ENCODE data around the gene CHST2. TPM values are rescaled to one million over a fixed set of nuclear protein-coding genes. Genes with fewer than 3 reads are reported as not detected.

Gene CHST2
- total RNA-seq, 1 donor from 2014 or later = 12.3 TPM

DNA sequence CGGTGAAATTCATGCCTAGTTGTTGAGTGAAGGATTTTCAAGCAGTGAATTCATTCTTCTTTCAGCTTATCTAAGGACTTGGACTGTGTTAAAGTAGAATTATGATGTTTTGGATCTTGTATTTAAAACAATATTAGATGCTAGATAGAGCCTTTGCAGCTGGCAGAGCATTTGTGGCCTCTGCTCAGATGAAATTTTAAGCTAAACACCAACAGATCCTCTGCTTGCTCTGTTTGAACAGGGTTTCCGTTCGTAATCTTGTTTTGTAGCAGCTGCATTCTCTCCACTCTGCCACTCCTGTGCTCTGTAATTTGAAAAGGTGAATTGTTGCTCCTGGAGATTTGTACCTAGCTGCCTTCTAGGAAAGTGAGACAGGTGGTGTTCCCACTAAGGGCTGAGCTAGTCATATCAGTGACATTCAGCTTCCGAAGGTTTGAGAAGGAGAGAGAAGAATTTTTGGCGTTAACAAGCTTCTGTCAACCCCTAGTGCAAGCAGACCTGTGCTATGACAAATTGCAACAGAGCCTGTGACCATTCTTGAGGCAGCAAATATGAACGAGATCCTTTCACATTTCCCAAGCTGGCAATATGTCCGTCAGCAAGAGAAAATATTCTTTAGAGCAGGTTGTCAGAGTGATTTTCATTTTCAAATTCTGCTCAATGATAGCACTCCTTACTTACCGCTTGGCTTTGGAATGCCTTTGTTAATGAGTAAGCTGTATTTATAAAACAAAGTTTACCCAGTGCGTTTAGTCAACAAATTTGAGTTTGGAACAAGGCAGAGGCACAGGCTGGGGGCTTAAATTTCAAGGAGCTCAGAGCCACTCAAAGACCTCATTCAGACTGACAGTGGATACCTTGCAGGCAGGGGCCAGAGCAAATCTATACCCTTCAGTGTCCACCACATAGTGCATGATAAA lies 5.3 kb downstream of the CHST2 start:
- no peak overlapping the region for H3K4me3 Mint-ChIP-seq
- TF ChIP-seq, protein P1, sequence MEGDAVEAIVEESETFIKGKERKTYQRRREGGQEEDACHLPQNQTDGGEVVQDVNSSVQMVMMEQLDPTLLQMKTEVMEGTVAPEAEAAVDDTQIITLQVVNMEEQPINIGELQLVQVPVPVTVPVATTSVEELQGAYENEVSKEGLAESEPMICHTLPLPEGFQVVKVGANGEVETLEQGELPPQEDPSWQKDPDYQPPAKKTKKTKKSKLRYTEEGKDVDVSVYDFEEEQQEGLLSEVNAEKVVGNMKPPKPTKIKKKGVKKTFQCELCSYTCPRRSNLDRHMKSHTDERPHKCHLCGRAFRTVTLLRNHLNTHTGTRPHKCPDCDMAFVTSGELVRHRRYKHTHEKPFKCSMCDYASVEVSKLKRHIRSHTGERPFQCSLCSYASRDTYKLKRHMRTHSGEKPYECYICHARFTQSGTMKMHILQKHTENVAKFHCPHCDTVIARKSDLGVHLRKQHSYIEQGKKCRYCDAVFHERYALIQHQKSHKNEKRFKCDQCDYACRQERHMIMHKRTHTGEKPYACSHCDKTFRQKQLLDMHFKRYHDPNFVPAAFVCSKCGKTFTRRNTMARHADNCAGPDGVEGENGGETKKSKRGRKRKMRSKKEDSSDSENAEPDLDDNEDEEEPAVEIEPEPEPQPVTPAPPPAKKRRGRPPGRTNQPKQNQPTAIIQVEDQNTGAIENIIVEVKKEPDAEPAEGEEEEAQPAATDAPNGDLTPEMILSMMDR (IDR thresholded peaks at IDR 0.05) = no peak
- intact Hi-C loops (cut with micrococcal nuclease) = loop anchor here (5.0 kb wide), 4 partner anchors 142 to 902 kb away; partner anchors contain the start of gene DIPK2A
- no peaks in the 10 kb centered on the region for H3K9me3 Mint-ChIP-seq
- no peak for ATAC-seq (ENCODE audit: low read depth)
- no peaks in the 10 kb centered on the region for H3K27me3 Mint-ChIP-seq
- peaks cover 8% of the 10 kb centered on the region for H3K36me3 Mint-ChIP-seq (ENCODE audit: low read depth)
- ChIA-PET CTCF (interaction anchor here (0.6 to 1.9 kb wide), 3 partner anchors 224 to 550 kb away, joined by 3 to 6 read pairs (median 5); no protein-coding TSS in a partner anchor), POLR2A (interaction anchor here (0.9 to 1.0 kb wide), 2 partner anchors 546 to 549 kb away, joined by 3 to 4 read pairs; partner anchors contain the start of gene ATR)
- H3K27ac Mint-ChIP-seq = no peak overlapping the region
- peaks cover 34% of the 10 kb centered on the region for H3K4me1 Mint-ChIP-seq
- no peak for DNase-seq

DNA sequence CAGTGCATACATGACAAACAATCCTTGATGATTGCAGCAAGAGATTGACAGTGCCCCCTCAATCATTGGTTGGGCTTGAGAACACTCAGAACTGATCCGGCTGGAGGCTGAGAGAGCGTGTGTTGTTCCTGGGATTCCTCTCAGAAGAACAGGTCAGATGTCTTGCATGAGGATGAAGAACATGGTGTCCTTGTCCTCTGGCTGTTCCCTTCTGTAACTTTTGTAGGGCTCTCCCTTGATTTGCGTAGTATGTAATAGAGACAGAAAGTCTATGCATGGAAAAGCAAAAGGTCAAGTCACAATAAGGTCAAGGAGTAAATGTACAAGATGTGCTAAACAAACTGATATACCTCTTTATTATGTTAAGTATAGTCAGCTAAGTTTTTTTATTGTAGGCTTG lies 8.2 kb downstream of the CHST2 start:
- intact Hi-C loops (cut with micrococcal nuclease) = no loop called here
- ChIA-PET POLR2A (no interaction called here), CTCF (no interaction called here)
- no peaks in the 10 kb centered on the region for H3K9me3 Mint-ChIP-seq
- no peak overlapping the region for H3K27ac Mint-ChIP-seq
- peaks cover 23% of the 10 kb centered on the region for H3K4me1 Mint-ChIP-seq
- TF ChIP-seq, protein P1 (IDR thresholded peaks at IDR 0.05) = no peak
- no peak for ATAC-seq (ENCODE audit: low read depth)
- peaks cover 5% of the 10 kb centered on the region for H3K36me3 Mint-ChIP-seq (ENCODE audit: low read depth)
- H3K27me3 Mint-ChIP-seq = no peaks in the 10 kb centered on the region
- H3K4me3 Mint-ChIP-seq = no peak overlapping the region
- DNase-seq = no peak

DNA sequence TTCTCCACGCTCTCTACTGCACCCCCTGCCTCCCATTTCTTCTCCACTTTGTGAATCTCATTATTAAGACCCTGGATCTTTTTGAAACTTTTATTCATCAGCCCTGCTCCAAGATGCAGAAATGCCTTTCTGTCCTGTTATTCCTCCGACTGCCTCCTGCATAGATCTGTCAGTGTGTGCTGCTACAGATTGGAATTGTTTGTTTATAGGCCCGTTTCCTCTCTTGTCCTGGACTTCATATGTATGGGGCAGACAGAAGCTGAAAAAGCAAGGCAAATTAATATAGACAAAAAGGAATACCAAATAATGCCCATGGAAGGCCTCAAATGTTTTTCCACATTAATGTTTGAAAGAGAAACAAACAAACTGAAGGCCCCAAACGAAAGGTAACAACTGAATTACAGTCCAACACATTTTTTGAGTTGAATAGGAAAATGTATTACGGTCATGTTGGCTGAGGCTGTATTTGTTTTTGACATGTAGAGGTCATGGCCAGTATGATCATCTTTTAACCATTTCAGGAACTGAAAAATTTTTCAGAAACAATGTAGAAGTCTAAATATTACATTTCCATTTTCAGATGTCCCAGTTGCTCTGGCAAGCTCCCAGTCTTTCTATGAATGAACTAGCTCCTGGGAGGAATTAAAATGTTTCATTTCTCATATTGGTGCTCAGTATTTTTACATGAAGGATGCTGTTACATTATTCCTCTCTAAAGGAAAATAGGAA lies 8.8 kb downstream of the CHST2 start:
- Mint-ChIP-seq H3K36me3 (ENCODE audit: low read depth) (peaks cover 5% of the 10 kb centered on the region), H3K9me3 (no peaks in the 10 kb centered on the region), H3K4me3 (no peak overlapping the region), H3K27ac (no peak overlapping the region), H3K4me1 (peaks cover 17% of the 10 kb centered on the region), H3K27me3 (no peaks in the 10 kb centered on the region)
- intact Hi-C loops (cut with micrococcal nuclease) = no loop called here
- TF ChIP-seq, protein P1 (IDR thresholded peaks at IDR 0.05) = no peak
- ATAC-seq (ENCODE audit: low read depth) (no peak), DNase-seq (no peak)
- CTCF ChIA-PET = no interaction called here
- POLR2A ChIA-PET = no interaction called here

DNA sequence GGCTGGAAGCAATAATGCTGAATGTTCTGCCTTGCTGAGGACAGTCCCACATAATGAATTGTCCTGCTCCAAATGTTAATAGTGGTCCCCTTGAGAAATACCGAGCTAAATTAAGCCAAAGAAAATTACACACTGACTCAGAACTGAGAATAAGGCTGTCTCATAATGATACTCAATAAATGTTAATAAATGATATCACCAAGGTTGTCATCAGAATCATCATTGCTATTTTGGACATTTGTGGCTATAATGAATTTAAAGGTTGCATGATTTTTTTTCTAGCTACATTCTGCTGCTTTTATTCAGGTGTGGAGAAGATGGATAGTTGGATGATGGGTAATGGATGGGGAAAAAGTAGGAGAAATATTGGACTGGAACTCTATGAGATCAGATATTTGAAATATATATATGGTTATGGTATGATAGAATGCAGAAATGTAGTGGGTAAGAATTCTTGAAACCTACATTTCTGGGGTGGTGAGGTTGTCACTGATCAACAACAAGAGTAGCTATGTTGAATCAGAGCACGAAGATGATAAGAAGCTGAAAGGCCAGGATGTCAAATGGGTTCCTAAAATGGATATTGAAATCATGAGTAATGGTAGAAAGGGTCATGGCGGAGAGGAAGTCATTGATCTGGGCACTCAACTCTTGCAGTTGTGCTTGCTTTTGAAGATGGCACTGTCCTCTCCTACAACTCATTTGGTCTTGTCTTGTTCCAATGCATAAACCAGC lies 12.8 kb downstream of the CHST2 start:
- TF ChIP-seq, protein P1 (IDR thresholded peaks at IDR 0.05) = no peak
- Mint-ChIP-seq H3K4me3 (no peak overlapping the region), H3K9me3 (no peaks in the 10 kb centered on the region), H3K27me3 (no peaks in the 10 kb centered on the region), H3K4me1 (no peaks in the 10 kb centered on the region), H3K36me3 (ENCODE audit: low read depth) (peaks cover 5% of the 10 kb centered on the region), H3K27ac (no peak overlapping the region)
- ATAC-seq (ENCODE audit: low read depth) (no peak), DNase-seq (no peak)
- intact Hi-C loops (cut with micrococcal nuclease) = no loop called here
- CTCF ChIA-PET = no interaction called here
- POLR2A ChIA-PET = no interaction called here

Measured in activated B cell treated with CpG ODN at 0.5 μM for 24 hours (primary cell).